ENCODE results near the gene ZNF121.
A peak's percentile ranks its signal among the peaks of the same experiment; 100 is the strongest.

Gene ZNF121

DNA sequence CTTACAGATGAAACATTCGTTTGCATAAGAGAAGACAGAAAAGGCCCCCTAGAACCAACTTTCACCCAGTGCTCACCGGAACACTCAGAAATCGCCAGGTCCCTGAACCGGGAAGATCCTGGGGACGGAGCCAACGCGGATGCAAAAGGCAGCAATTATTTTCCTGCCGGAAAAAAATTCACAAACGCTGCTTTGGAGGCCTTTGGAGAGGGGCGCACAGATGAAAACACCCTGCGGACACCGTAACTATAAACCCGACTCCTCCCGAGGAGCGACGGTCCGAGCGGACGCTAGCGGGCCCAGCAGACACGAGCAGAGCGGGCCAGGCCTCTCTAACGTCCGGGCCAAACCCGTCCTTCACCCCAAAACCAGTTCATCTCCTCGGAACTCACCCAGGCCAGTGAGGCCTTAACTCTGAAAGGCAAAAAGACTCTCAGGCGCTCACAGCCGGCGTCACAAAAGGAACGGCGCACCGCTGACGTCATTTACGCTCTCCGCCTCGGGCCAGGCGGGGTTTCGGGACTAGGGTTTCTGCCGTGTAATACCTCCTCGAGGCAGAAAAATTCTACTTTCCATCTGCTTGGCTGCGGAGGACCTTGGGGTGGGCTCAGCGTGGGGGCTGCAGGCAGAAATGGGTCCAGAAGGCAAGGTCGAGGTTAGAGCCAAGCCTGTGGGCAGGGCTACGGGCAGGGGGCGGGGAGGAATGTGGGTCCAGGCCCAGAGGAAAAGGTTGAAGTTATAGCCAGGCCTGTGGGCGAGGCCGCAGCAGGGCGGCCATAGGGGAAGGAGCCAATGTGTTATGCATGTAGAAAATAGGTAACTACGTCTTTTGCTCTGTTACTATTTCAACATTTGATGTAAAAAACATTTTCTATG, 45.9 kb downstream of the ZNF121 start, which contains the start of gene ZNF426:
ZNF426 (minus strand) TSS at position 463 of the 876 bp plus-strand sequence. CDS start 2,413 bp downstream, outside the sequence.
- DNase-seq, result peak; percentile 55

GRCh38 chr19:9535934-9536333, 48.4 kb downstream of the ZNF121 start:
- DNase-seq, result no peak

- DNase-seq, result no peak
Measured at GRCh38 chr19:9531933-9532332, 52.4 kb downstream of the ZNF121 start.

DNA sequence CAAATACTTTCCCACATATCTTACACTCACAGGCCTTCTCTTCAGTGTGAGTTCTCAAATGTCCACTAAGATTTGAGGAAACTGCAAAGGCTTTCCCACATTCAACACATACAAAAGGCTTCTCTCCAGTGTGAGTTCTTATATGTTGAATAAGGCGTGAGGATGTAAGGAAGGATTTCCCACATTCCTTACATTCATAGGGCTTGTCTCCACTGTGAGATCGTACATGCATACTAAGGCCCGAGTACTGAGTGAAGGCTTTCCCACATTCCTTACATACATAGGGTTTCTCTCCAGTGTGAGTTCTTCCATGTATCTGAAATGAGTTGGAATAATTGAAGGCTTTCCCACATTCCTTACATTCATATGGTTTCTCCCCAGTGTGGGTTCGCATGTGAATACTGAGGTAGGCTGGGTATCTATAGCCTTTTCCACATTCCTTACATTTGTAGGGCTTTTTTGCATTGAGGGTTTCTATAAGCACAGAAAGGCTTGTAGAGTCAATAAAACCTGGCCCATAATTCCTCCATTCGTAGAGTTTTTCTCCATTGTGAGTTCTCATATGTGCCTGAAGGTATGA, 55.5 kb downstream of the ZNF121 start:
- no peak for DNase-seq

GRCh38 chr19:9523885-9524474, 60.3 kb downstream of the ZNF121 start:
- no peak for DNase-seq
